T-cell (primary cell): Measurements from ENCODE around the gene HOXC10. TPM values are rescaled to one million over a fixed set of nuclear protein-coding genes. Genes with fewer than 3 reads are reported as not detected.

Experiments
- ATAC-seq, 4 experiments: fragments of 200-7000 bp in 3 of 4; fragments of 150-1000 bp in 1 of 4; cut with Tn5 transposase; replicated peaks in 1 of 4; 1 replicate in 3 of 4; 2 replicates in 1 of 4; pipeline ENCODE4 v1.10.0; 2021; ENCODE audit warnings: moderate library complexity in 3 of 4, mild to moderate bottlenecking in 2 of 4, moderate number of reproducible peaks in 1 of 4
- CTCF ChIA-PET, 2 donors: fragments of 300-600 bp; sonication (Branson Sonifier 250); formaldehyde crosslinking; loops; one replicate each; lab custom pipeline; 2022; ENCODE audit warnings: antibody characterized with exemption in 2 of 2; lab: Charles Lee
- POLR2A ChIA-PET, 2 donors: fragments of 300-600 bp; sonication (Branson Sonifier 250); formaldehyde crosslinking; loops; one replicate each; lab custom pipeline; 2022; ENCODE audit warnings: antibody characterized with exemption in 2 of 2; lab: Charles Lee
- DNase-seq, 35 experiments: peaks; one replicate each; pipeline versions ENCODE4 v3.0.0 to v3.0.0-alpha.2; 2013 to 2023
- H3K27ac ChIP-seq: one replicate; pipeline ENCODE4 v1.5.1; 2013; ENCODE audit warnings: low read length
- H3K27me3 ChIP-seq, 2 experiments: replicated peaks in 1 of 2; 1 replicate in 1 of 2; 2 replicates in 1 of 2; pipeline versions ENCODE4 v1.6.1 to v1.7.0; 2013; ENCODE audit warnings: low read length in 1 of 2, mixed read lengths in 1 of 2; ENCODE audit not compliant: control insufficient read depth in 2 of 2, insufficient read depth in 2 of 2; ENCODE audit errors: extremely low read depth in 1 of 2
- H3K36me3 ChIP-seq, 2 donors: 1 replicate in 1 of 2; 2 replicates in 1 of 2; pipeline versions ENCODE4 v1.6.1 to v1.7.0; 2013; ENCODE audit warnings: low read length in 1 of 2; ENCODE audit not compliant: control insufficient read depth in 2 of 2, insufficient read depth in 1 of 2; ENCODE audit errors: extremely low read depth in 1 of 2
- H3K4me1 ChIP-seq, 2 experiments: 1 replicate in 1 of 2; 2 replicates in 1 of 2; pipeline versions ENCODE4 v1.6.1 to v1.7.0; 2013; ENCODE audit warnings: low read length in 2 of 2, mixed read lengths in 1 of 2; ENCODE audit not compliant: insufficient read depth in 2 of 2, control insufficient read depth in 1 of 2; ENCODE audit errors: extremely low read depth in 1 of 2
- H3K4me3 ChIP-seq, 2 donors: 1 replicate in 1 of 2; 2 replicates in 1 of 2; pipeline versions ENCODE4 v1.5.1 to v1.7.0; 2013; ENCODE audit warnings: mild to moderate bottlenecking in 2 of 2, low read length in 1 of 2, moderate library complexity in 1 of 2; ENCODE audit not compliant: control insufficient read depth in 1 of 2; ENCODE audit errors: extremely low read depth in 1 of 2
- H3K9me3 ChIP-seq: 2 replicates; pipeline ENCODE4 v1.7.0; 2013
- H3K27ac Mint-ChIP-seq, 2 donors: one replicate each; pipeline ENCODE4 v1.8.0; 2020 to 2021; ENCODE audit warnings: mild to moderate bottlenecking in 2 of 2, mixed read lengths in 2 of 2
- H3K27me3 Mint-ChIP-seq, 2 donors: one replicate each; pipeline ENCODE4 v1.8.0; 2021 to 2022; ENCODE audit warnings: mixed read lengths in 2 of 2
- H3K36me3 Mint-ChIP-seq: one replicate; pipeline ENCODE4 v1.8.0; 2021; ENCODE audit warnings: mixed read lengths
- H3K4me1 Mint-ChIP-seq, 3 donors: one replicate each; pipeline ENCODE4 v1.8.0; 2020 to 2022; ENCODE audit warnings: mixed read lengths in 3 of 3, mild to moderate bottlenecking in 1 of 3
- H3K4me3 Mint-ChIP-seq, 3 donors: one replicate each; pipeline ENCODE4 v1.8.0; 2020 to 2022; ENCODE audit warnings: mild to moderate bottlenecking in 3 of 3, mixed read lengths in 3 of 3, moderate library complexity in 3 of 3
- H3K9me3 Mint-ChIP-seq, 3 donors: one replicate each; pipeline ENCODE4 v1.8.0; 2020 to 2022; ENCODE audit warnings: mixed read lengths in 3 of 3
- WGBS: methylation state at CpG from one replicate; pipeline ENCODE4 v1.1.5; 2013; ENCODE audit warnings: missing lambda C conversion rate; ENCODE audit not compliant: insufficient coverage; 5-methylcytosine and 5-hydroxymethylcytosine counted together
- total RNA-seq, 35 experiments: library from RNA in 6 of 35; stranded (reverse) in 6 of 35; fragments of 120-200 nt in 1 of 35; gene quantifications; one replicate each; pipeline versions ENCODE4 v1.2.1 to v1.2.4 and lab custom pipeline; 2013 to 2026

HOXC10 gene
- total RNA-seq, 5 donors from 2014 or later (not counting 1 experiment from before 2014, with no cell fraction given), result 0.30 TPM; not detected in 4

DNA sequence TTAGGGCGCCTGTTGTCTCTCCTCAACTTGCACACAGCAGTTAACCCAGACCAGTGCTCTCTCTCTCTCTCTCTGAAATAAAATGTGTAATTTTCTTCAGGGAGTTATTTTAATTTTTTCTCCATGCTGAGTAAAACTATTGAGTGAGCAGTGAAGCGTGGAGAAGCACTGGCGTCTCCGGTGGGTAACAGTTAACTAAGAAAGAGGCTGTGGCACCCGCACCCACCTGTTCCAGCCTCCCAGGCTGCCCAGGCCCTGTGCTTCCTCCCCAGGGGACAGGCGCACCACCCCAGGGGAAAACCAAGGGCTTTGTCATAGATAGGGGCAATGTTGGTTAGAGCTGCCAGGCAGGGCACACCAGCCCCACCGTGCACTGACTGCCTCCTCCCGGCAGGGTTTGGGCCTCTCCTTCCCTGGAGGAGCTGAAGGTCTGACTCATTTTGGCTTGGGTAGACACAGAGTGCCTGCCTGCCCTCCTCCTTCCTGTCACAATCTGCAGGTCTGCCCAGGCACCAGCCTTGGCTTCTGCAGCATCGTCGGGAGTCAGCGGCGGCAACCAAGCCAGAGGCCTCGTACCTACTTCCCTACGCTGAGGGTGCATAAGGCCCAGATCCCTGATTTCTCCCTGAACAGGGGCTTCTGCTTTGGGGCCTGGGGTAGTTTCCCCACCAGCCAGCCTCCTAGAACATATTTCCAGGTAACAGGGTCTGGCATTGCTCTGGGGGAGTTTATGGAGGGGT, 51.8 kb downstream of the HOXC10 start:
- DNase-seq (no peak), ATAC-seq (no peak)
- 66% methylated on average over 12 of the region's 14 CpGs for WGBS
- Mint-ChIP-seq H3K27me3 (peaks cover 69 to 88% of the 10 kb centered on the region in 2 donors), H3K9me3 (peaks cover 0 to 4% (median 4%) of the 10 kb centered on the region in 3 donors), H3K4me1 (peaks cover 15 to 25% (median 17%) of the 10 kb centered on the region in 3 donors), H3K4me3 (no peak overlapping the region), H3K27ac (no peak overlapping the region), H3K36me3 (no peaks in the 10 kb centered on the region)
- peaks cover 33 to 92% of the 10 kb centered on the region in 2 experiments for H3K27me3 ChIP-seq
- H3K9me3 ChIP-seq, result no peaks in the 10 kb centered on the region
- no peak overlapping the region for H3K4me3 ChIP-seq
- H3K27ac ChIP-seq, result no peak overlapping the region
- ChIA-PET CTCF (no interaction called here), POLR2A (no interaction called here)
- H3K4me1 ChIP-seq, result peaks cover 0 to 25% of the 10 kb centered on the region in 2 experiments
- no peaks in the 10 kb centered on the region for H3K36me3 ChIP-seq

DNA sequence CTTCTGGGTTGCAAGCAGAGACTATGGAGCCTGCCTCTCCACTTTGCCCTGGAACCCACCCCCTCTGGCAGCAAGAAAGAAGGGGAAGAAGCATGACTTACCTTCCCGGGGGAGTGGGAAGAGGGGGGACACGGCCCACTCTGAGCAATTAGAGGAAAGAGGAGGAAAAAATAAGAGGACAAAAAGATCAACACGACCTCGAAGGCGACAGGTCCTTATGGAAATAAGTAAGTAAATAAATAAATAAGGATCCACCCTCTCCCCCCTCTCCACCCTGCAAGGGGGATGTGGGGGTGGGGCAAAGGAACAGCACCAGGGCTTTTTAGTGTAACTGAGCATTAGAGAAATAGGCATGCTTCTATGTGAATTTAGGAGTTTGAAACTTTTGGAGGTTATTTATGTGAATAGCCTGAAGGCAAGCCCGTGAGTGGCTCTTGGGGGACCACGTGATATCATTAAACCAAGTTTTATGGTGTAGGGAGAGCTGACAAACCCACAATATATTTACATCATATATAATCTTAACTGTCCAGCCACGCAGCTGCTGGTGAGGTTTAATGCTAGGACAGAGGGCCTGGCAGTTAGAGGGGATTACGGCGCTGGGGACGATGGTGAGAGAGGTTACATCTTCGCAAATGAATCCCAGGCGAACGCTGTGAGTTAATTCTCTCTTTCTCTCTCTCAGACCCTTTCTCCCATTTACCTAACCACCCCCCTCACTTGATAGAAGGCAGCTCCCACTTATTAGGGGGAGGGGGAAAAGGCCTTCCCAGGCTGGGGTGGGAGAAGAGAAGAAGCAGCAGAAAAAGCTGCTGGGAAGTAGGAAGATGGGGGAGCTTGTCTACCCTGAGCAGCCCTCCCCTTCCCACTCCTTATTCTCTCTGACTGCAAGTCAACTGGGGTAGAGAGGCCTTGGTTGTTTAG, 52.7 kb downstream of the HOXC10 start:
- no peak overlapping the region for H3K27ac ChIP-seq
- no CpG with 5 or more reads among the region's 14 CpGs for WGBS
- ATAC-seq, result no peak
- H3K4me1 ChIP-seq, result peaks cover 0 to 22% of the 10 kb centered on the region in 2 experiments
- Mint-ChIP-seq H3K9me3 (peaks cover 0 to 3% (median 3%) of the 10 kb centered on the region in 3 donors), H3K27me3 (peaks cover 68 to 88% of the 10 kb centered on the region in 2 donors), H3K27ac (no peak overlapping the region), H3K4me1 (peaks cover 13 to 19% (median 13%) of the 10 kb centered on the region in 3 donors), H3K36me3 (no peaks in the 10 kb centered on the region), H3K4me3 (no peak overlapping the region)
- ChIA-PET CTCF (interaction anchor here in 1 of 2 donors (1.0 kb wide), 1 partner anchor 169 kb away, joined by 3 read pairs; no protein-coding TSS in a partner anchor), POLR2A (no interaction called here)
- H3K9me3 ChIP-seq, result no peaks in the 10 kb centered on the region
- H3K4me3 ChIP-seq, result no peak overlapping the region
- peaks cover 27 to 90% of the 10 kb centered on the region in 2 experiments for H3K27me3 ChIP-seq
- H3K36me3 ChIP-seq, result no peaks in the 10 kb centered on the region
- no peak for DNase-seq

DNA sequence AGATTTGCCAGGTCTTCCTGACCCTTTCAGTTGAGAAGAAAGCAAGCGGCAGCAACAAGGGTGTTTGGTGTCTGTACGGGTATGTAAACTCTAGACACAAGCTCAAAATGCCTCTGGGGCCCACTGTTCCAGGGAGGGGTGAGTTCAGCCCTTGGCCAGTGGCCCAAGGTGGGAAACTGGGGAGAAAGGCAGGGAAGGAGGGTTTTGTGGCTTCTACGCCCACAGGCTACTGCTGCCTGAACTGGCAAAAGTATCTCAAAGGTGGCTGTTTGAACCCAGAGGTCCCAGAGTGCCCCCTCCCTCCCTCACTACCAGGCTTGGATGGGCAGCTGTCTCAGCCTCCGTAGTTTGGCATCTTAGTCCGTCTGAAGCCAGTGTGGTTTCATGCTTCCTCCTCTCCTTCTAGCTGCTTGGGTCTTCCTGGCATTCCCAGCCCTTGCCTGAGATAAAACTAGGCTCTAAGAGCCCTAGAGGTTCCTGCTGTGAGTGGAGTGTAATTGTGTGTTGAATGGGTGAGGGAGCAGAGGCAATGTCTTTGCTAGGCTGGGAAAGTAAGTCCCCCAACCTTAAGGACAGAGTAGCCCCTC, 53.4 kb downstream of the HOXC10 start:
- Histone ChIP-seq H3K4me1 (peaks cover 0 to 15% of the 10 kb centered on the region in 2 experiments), H3K9me3 (no peaks in the 10 kb centered on the region), H3K27me3 (peaks cover 27 to 90% of the 10 kb centered on the region in 2 experiments), H3K27ac (no peak overlapping the region), H3K4me3 (no peak overlapping the region), H3K36me3 (no peaks in the 10 kb centered on the region)
- CTCF ChIA-PET, result interaction anchor here (0.5 to 1.0 kb wide), 3 partner anchors 153 to 169 kb away, joined by 3 to 5 read pairs (median 3); no protein-coding TSS in a partner anchor
- ATAC-seq (no peak), DNase-seq (no peak)
- Mint-ChIP-seq H3K4me1 (peaks cover 8 to 13% (median 9%) of the 10 kb centered on the region in 3 donors), H3K4me3 (no peak overlapping the region), H3K36me3 (no peaks in the 10 kb centered on the region), H3K27ac (no peak overlapping the region), H3K9me3 (no peaks in the 10 kb centered on the region), H3K27me3 (peaks cover 69 to 88% of the 10 kb centered on the region in 2 donors)
- POLR2A ChIA-PET, result no interaction called here
- 50% methylated on average over 3 of the region's 5 CpGs for WGBS

DNA sequence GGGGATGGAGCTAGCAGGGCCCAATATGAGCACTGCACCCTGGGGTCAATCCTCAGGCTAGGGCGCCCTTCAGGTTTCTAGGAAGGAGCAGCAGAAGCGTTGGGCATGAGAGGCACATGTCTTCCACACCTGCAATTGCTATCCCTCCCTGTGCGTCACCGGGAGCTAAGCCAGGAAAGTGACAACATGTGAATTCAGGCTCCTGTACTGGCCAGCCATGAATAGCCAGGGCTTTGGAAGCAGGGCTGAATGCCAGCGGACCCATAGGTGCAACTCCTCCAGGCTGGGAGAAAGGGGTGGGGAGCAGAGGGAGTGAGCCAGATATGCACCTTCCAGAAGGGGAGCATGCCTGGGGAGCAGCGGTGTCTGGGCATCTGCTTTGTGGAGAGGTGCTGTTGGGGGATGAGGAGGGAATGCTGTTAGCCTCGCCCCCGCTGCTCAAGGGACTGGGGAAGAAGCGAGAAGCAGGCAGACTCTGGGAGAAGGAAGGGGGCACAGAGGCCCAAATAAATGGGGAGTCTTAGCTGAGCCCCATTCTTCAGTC, 54.0 kb downstream of the HOXC10 start:
- ChIA-PET CTCF (interaction anchor here (0.5 to 1.0 kb wide), 3 partner anchors 153 to 168 kb away, joined by 3 to 5 read pairs (median 3); no protein-coding TSS in a partner anchor), POLR2A (no interaction called here)
- WGBS, result 65% methylated on average over 9 of the region's 9 CpGs
- Histone ChIP-seq H3K27me3 (peaks cover 27 to 90% of the 10 kb centered on the region in 2 experiments), H3K36me3 (no peaks in the 10 kb centered on the region), H3K4me3 (no peak overlapping the region), H3K4me1 (peaks cover 0 to 12% of the 10 kb centered on the region in 2 experiments), H3K27ac (no peak overlapping the region), H3K9me3 (no peaks in the 10 kb centered on the region)
- Mint-ChIP-seq H3K36me3 (no peaks in the 10 kb centered on the region), H3K9me3 (no peaks in the 10 kb centered on the region), H3K4me1 (peaks cover 6 to 15% (median 10%) of the 10 kb centered on the region in 3 donors), H3K27ac (peak overlapping the region in 1 of 2 donors; percentile 53), H3K4me3 (no peak overlapping the region), H3K27me3 (peaks cover 71 to 90% of the 10 kb centered on the region in 2 donors)
- ATAC-seq (no peak), DNase-seq (no peak)

- 44% methylated on average over 7 of the region's 16 CpGs for WGBS
- Histone ChIP-seq H3K36me3 (no peaks in the 10 kb centered on the region), H3K4me1 (peaks cover 0 to 7% of the 10 kb centered on the region in 2 experiments), H3K27me3 (peaks cover 27 to 90% of the 10 kb centered on the region in 2 experiments), H3K9me3 (no peaks in the 10 kb centered on the region), H3K27ac (no peak overlapping the region), H3K4me3 (no peak overlapping the region)
- DNase-seq (no peak), ATAC-seq (no peak)
- CTCF ChIA-PET, result interaction anchor here in 1 of 2 donors (0.5 kb wide), 1 partner anchor 11 kb away, joined by 3 read pairs; no protein-coding TSS in a partner anchor
- no peak overlapping the region for H3K4me3 Mint-ChIP-seq
- H3K27ac Mint-ChIP-seq, result no peak overlapping the region
- POLR2A ChIA-PET, result no interaction called here
- no peaks in the 10 kb centered on the region for H3K36me3 Mint-ChIP-seq
- peaks cover 75 to 92% of the 10 kb centered on the region in 2 donors for H3K27me3 Mint-ChIP-seq
- H3K9me3 Mint-ChIP-seq, result no peaks in the 10 kb centered on the region
- peaks cover 6 to 17% (median 11%) of the 10 kb centered on the region in 3 donors for H3K4me1 Mint-ChIP-seq
Measured at GRCh38 chr12:54039417-54040147, 54.6 kb downstream of the HOXC10 start.
